ENCODE measurements around the gene CDK8.

Gene CDK8

DNA sequence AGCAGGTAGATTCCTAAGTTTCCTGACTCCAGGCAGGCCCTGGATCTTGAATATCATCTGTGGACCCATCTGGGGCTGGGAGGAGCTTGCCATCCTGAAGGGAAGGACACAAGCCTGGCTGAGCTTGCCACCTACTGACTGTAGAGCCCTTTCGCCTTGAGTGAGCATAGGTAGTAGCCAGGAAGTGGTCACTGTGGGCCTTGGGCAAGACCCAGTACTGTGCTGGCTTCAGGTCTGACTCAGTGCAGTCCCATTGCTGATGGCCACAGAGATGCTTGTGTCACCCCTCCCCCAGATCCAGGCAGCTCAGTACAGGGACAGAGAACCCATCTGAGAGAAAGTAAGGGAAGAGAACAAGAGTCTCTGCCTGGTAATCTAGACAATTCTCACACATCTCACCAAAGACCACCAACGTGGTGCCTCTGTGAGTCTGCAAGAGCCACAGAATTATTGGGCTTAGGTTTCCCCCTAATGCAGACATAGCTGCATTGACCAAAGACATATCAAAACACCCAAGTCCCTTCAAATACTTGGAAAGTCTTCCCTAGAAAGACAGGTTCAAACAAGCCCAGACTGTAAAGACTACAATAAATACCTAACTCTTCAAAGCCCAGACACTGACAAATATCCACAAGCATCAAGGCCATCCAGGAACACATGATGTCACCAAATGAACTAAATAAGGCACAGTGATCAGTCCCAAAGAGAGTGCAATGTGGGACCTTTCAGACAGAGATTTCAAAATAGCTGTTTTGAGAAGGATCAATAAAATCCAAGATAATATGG lies 195.3 kb downstream of the CDK8 start:
- no peak for DNase-seq
